Activated CD4-positive, CD25-positive, alpha-beta regulatory T cell treated with anti-CD3 and anti-CD28 coated beads, Interleukin-2, amount 50 U/mL, for 24 hours (primary cell): ENCODE measurements around the gene FRRS1.
"Not testable (repeated sequence)": the region's sequence is repeated elsewhere in the genome, so short reads cannot be mapped to it uniquely, and the experiment has no call there.

Experiments
- ATAC-seq, 2 donors: fragments of 150-1000 bp; cut with Tn5 transposase; one replicate each; pipeline ENCODE4 v1.10.0; 2021; ENCODE audit warnings: mild to moderate bottlenecking in 1 of 2, moderate library complexity in 1 of 2

Gene FRRS1

DNA sequence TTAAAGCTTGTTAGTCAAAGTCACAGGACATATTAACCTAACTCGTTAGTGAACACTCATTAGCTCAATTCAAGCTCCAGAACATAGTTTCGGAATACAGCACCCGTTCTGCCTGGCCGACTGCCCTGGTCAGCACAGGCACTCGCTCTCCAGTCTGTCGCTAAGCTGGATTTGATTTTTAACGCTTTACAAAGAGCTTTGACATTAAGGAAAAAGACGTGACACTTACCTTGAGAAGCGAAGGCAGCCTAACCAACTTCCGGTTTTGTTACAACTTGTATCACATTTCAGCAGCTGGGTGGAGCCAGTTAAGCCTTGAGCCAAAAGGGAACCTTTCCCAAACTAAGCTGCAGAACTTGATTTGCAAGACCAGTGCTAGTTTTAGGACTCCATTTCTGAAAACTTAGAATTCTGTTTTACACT lies at the start of gene FRRS1:
Gene FRRS1, minus strand, starts transcription at position 258 of the 423 bp plus-strand sequence. CDS start 17,867 bp downstream, outside the sequence.
- peak; percentile 51 to 56 for ATAC-seq

DNA sequence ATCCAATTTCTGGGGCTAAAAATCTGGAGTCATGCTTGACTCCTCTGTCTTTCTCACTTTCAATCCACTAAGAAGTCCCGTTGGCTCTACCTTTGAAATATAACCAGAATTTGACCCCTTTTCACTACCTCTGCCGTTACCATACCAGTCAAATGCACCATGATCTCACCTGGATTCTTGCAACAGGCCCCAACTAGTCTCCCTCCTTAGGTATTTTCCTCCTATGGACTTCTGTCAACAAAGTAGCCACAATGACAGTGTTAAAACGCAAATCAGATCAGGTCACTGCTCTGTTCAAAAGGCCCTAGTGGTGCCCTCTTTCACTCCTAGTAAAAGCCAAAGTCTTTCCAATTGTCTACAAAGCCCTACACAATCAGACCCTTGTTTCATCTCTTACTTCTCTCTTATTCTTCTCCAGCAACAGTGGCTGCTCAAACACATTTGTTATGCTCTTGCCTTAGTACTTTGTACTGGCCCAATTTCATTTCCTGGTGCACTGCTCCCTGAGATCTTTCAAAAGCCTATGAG lies 48.0 kb upstream of the FRRS1 start:
- no peak for ATAC-seq

- no peak for ATAC-seq
These were observed 45.3 kb upstream of the FRRS1 start for GRCh38 chr1:99811747-99812146.

DNA sequence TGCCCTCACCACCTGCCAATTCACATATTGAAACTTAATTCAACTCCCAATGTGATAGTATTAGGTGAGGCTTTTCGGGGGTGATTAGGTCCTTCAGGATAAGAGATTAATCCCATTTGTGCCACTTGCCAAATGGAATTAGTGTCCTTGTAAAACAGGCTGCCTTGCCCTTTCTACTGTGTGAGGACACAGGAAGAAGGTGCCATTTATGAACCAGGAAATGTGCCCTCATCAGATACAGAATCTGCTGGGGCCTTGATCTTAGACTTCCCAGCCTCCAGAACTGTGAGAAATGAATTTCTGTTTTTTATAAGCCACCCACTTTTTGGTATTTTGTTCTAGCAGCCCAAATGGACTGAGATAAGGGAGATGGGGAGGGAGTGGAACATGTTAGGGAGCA lies 44.6 kb upstream of the FRRS1 start:
- ATAC-seq = no peak

DNA sequence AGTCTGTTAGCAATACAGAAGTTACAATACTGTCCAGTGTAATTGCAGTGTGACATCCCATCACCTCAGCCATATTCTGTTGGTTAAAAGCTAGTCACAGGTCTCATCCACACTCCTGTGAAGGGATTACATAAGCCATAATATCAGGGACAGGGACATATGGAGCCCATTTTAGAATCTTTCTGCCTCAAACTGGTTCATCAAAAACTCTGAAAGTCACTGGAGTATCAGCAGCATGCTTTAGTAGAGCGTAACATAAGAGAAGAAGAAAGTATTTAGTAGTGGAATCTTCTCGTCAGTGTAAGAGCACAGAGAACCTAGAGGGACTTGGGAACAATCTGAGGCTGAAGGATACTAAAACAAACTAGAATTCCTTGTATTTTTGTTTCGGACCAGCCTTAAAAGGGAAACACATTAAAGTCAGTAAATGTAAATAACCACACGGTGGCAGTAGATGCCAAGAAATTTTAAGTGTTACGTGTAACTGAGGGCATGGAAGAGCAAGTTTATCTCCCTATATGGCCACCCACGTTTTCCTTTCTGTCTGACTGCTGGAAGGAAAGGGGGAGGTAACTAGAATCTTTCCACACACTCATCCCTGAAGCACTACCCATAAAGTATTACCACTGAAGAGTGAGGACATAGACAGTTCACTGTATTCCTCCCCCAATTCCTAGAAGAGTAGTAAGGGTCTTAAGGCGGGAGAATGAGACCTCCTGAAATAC lies 42.1 kb upstream of the FRRS1 start:
- peak; percentile 76 to 78 for ATAC-seq

- no peak for ATAC-seq
These were observed 40.4 kb upstream of the FRRS1 start for GRCh38 chr1:99806882-99807281.

DNA sequence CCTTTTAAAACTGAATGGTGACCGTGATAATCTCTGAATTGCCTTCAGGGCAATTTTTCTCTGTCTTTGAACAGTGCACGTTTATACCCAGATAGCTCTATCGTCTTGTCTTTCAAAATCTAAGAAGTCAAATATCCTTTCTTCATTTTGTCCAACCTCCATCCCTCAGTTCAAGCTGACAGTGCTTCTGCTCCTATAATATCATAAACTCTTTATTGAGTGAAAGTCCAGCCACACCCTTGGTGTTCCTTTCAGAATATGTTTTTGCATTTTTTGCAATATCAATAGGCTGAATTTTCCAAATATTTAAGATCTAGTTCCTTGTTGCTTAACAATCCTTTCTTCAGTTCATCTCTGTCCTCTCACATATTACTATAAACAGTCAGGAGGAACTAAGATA lies 35.1 kb upstream of the FRRS1 start:
- no peak for ATAC-seq

DNA sequence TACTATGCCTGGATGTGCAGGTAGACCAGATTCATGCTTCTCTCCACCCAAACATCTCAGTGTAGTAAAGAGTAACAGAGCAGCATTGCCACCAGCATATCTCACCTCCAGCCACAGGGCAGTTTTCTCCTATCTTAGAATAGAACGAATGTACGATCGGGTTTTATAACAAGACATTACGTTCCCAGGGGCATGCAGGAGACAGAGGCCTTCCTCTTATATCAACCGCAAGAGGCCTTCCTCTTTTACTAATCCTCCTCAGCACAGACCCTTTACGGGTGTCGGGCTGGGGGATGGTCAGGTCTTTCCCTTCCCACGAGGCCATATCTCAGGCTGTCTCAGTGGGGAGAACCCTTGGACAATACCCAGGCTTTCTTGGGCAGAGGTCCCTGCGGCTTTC lies 27.4 kb upstream of the FRRS1 start:
- not testable (repeated sequence) for ATAC-seq

DNA sequence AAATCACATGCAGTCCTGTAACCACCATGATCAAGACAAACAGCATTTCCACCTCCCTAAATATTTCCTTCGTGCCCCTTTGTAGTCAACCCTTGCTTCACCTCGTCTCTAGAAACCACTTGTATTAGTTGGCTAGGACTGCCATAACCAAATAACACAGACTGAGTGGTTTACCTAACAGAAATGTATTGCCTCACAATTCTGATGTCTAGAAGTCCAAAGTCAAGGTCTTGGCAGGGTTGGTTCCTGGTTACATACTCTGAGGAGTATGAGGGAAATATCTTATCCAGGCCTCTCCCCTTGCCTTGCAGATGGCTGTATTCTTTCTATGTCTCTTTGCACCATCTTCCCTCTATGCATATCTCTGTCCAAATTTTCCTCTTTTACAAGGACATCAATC lies 23.3 kb upstream of the FRRS1 start:
- ATAC-seq = no peak

GRCh38 chr1:99788896-99789295 lies 22.5 kb upstream of the FRRS1 start:
- no peak for ATAC-seq

DNA sequence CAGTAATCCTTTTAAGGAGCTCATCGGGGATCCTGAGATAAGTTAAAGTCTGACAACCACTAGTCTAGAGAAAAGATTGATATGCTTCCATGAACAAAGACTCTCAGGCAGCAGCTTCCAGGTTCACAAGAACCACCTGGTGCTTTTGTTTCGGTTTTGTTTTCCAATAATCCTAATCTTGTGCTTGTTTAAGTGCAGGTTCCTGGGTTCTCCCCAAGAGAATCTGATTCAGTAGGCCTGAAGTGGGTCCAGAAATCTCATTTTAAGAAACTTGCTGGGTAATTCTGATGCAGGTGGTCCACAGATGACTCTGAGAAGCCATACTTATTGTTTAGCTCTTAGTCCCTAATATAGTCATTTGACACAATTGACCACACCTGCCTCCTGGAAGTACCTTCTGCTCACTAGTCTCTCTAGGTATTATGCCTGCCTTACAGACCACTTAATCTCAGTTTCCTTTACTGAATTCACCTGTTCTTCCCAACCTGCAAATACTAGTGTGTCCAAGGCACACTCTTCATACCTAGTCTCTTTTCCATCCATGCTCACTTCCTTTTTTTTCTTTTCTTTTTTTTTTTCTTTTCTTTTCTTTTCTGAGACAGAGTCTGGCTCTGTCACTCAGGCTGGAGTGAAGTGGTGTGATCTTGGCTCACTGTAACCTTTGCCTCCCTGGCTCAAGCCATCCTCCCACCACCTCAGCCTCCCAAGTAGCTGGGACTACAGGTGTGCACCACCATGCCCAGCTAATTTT lies 20.5 kb upstream of the FRRS1 start:
- ATAC-seq = peak; percentile 71 to 78

GRCh38 chr1:99784809-99785255 lies 18.4 kb upstream of the FRRS1 start:
- ATAC-seq = peak in 1 of 2 donors; percentile 19

- no peak for ATAC-seq
These were observed 17.7 kb upstream of the FRRS1 start for GRCh38 chr1:99784143-99784542.

- ATAC-seq = no peak
These were observed 16.5 kb upstream of the FRRS1 start for GRCh38 chr1:99782920-99783319.

DNA sequence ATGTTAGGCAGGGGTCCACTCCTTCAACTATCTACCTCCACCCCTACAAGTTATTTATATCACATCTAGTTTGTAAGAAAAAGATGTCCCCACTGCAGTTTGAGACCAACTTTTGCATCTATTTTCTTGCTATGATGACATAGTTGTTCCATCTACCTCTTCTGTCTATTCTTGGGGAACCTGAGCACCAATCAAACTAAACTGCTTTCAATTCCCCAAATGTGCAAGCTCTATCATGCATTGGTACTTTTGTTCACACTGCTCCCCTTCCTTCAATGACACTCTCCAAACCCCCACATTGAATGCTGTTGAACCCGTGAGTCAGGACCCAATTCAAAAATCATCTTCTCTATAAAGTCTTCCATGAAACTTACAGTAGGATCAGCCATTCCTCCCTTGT lies 16.0 kb upstream of the FRRS1 start:
- ATAC-seq = no peak

- ATAC-seq = no peak
These were observed 15.4 kb upstream of the FRRS1 start for GRCh38 chr1:99781798-99782197.

DNA sequence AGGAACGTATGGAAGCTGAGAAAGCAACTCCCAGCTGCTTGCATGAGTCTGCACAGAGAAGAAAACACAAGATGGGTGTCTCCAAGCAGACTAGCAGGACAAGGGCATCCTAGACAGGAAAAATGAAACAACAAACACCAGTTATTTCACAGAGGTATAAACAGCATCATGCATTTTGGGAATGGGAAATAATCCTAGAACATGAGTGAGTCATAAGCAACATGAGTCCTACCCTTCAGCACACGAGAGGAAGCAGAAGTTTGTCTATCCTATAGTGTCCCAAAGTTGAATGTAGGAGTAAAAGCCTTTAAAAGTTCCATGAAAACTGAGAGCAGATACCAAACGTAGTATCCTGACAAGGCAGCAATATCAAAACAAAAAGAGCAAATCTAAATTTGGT lies 11.3 kb upstream of the FRRS1 start:
- ATAC-seq = no peak

GRCh38 chr1:99776120-99776519 lies 9.7 kb upstream of the FRRS1 start:
- ATAC-seq = no peak

DNA sequence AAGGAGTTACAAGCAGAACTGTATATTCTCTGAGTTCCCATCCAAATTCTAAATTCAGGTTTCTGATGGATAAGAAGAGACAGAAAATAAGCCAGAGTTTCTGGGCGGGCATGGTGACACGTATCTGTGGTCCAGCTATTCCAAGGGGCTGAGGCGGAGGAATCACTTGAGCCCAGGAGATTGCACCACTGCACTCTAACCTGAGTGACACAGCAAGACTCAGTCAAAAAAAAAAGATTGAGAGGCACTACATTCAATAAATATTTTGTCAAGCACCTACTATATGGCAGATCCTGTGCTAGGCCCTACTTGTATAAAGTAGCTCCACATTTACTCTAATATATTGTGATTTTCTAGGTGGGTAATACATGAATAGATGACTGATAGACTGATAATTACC lies 6.4 kb upstream of the FRRS1 start:
- ATAC-seq = no peak

DNA sequence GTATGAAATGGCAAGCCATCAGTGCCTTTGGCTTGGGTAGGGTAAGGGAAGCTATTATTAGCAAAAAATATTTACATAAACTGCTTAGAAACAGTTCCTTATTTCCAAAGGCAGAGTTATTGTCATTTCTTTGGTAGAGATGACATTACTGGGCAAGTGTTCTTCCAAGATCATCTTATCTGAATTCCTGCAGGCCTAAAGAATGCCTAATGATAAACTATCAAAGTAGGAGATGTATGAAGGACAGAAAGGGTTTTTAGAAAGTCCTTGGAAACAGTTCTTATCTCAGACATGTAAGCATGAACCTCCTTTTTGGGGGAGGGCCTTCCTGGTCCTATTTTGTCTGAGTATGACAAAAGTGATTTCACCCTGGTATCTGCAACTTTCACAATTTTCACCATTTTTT lies 5.1 kb upstream of the FRRS1 start:
- ATAC-seq = no peak

DNA sequence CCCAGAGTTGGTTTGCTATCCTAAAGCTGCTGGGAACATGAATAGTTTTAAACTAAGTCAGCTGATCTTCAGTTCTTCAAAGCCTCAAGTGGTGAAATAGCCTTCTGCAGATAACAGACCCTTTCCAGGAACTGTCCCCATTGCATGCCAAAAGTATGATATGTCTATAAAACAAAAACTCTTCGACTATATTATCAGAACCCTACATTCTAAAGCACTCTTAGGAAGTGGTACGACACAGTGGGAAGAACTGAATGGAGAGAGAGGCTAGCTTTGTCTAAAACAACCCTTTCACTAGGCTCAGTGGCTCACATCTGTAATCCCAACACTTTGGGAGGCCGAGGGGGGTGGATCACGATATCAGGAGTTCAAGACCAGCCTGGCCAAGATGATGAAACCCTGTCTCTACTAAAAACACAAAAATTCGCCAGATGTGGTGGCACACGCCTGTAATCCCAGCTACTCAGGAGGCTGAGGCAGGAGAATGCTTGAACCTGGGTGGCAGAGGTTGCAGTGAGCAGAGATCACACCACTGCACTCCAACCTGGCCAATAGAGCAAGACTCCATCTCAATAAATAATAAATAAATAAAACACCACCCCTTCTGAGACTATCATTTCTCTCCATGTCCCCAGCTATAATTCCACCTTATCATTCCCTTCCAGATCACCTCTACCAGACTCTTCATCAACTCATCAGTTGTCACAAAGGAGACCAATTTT lies 2.2 kb upstream of the FRRS1 start:
- ATAC-seq = no peak

DNA sequence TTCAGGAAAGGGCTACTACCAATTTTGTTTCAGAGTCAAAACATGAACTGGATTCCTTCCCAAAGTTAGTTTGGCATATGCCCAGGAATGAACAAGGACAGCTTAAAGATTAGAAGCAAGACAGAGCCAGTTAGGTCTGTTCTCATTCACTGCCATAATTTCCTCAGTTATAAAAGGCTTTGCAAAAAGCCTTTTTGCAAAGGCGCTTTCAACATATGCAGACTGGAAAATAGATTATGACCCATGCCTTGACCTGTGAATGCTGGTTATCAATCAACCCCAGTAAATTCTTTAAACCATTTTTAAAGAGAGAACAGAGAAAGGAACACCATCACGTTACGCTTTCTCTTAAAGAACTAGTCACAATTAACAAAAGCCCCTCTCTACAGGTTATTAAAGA lies 1.7 kb upstream of the FRRS1 start:
- no peak for ATAC-seq

GRCh38 chr1:99764909-99765308 lies 1.5 kb downstream of the FRRS1 start:
- ATAC-seq = no peak
